ENCODE results near the gene AVPR2. TPM values are rescaled to one million over a fixed set of nuclear protein-coding genes. Genes with fewer than 3 reads are reported as not detected.

AVPR2 gene
- total RNA-seq, 1 experiment from 2014 or later, result not detected

GRCh38 chrX:153952373-153953026, 48.0 kb downstream of the AVPR2 start:
- Histone ChIP-seq H3K4me1 (no peaks in the 10 kb centered on the region), H3K4me3 (ENCODE audit: low read depth, low read length) (no peak overlapping the region), H3K27me3 (replicated peaks; ENCODE audit: control insufficient read depth, insufficient read depth, low read length) (no peaks in the 10 kb centered on the region), H3K9me3 (no peaks in the 10 kb centered on the region), H3K36me3 (ENCODE audit: control insufficient read depth, insufficient read depth, low read length) (no peaks in the 10 kb centered on the region; the same call in 1 of the 2 replicates)
- no TSS peak for BruUV-seq (replicated peaks)
- Mint-ChIP-seq H3K27me3 (ENCODE audit: insufficient read depth, unreplicated experiment) (no peaks in the 10 kb centered on the region), H3K36me3 (ENCODE audit: insufficient read depth, unreplicated experiment) (peaks cover 81% of the 10 kb centered on the region), H3K27ac (ENCODE audit: unreplicated experiment) (no peak overlapping the region), H3K9me3 (ENCODE audit: unreplicated experiment) (no peaks in the 10 kb centered on the region), H3K4me1 (ENCODE audit: low read depth, unreplicated experiment) (no peaks in the 10 kb centered on the region), H3K4me3 (ENCODE audit: unreplicated experiment) (no peak overlapping the region)
- ChIA-PET CTCF (no interaction called here), POLR2A (no interaction called here)
- no peak for TF ChIP-seq CTCF (IDR thresholded peaks at IDR 0.05; ENCODE audit: insufficient read depth in 1 of 2, low read depth in 1 of 2, low read length in 1 of 2, severe bottlenecking in 1 of 2, unreplicated experiment in 1 of 2)
- no peak for DNase-seq
- intact Hi-C loops (cut with micrococcal nuclease; ENCODE audit: unreplicated experiment), result loop anchor here (1.0 kb wide), 1 partner anchor 28 kb away; no protein-coding TSS in a partner anchor

- Mint-ChIP-seq H3K36me3 (ENCODE audit: insufficient read depth, unreplicated experiment) (peaks cover 81% of the 10 kb centered on the region), H3K4me1 (ENCODE audit: low read depth, unreplicated experiment) (no peaks in the 10 kb centered on the region), H3K9me3 (ENCODE audit: unreplicated experiment) (no peaks in the 10 kb centered on the region), H3K27me3 (ENCODE audit: insufficient read depth, unreplicated experiment) (no peaks in the 10 kb centered on the region), H3K27ac (ENCODE audit: unreplicated experiment) (no peak overlapping the region), H3K4me3 (ENCODE audit: unreplicated experiment) (no peak overlapping the region)
- Histone ChIP-seq H3K9me3 (no peaks in the 10 kb centered on the region), H3K4me1 (no peaks in the 10 kb centered on the region), H3K4me3 (ENCODE audit: low read depth, low read length) (no peak overlapping the region), H3K27me3 (replicated peaks; ENCODE audit: control insufficient read depth, insufficient read depth, low read length) (no peaks in the 10 kb centered on the region), H3K36me3 (ENCODE audit: control insufficient read depth, insufficient read depth, low read length) (no peaks in the 10 kb centered on the region; the same call in 1 of the 2 replicates)
- TF ChIP-seq CTCF (IDR thresholded peaks at IDR 0.05; ENCODE audit: insufficient read depth in 1 of 2, low read depth in 1 of 2, low read length in 1 of 2, severe bottlenecking in 1 of 2, unreplicated experiment in 1 of 2), result peak; percentile 72 to 82
- no TSS peak for BruUV-seq (replicated peaks)
- DNase-seq, result peak; percentile 51 to 69
- ChIA-PET POLR2A (no interaction called here), CTCF (no interaction called here)
- intact Hi-C loops (cut with micrococcal nuclease; ENCODE audit: unreplicated experiment), result loop anchor here (1.0 kb wide), 1 partner anchor 29 kb away; no protein-coding TSS in a partner anchor
Observed at GRCh38 chrX:153953342-153953830, 48.9 kb downstream of the AVPR2 start.

GRCh38 chrX:153953892-153954557, 49.6 kb downstream of the AVPR2 start:
- H3K27me3 Mint-ChIP-seq (ENCODE audit: insufficient read depth, unreplicated experiment), result no peaks in the 10 kb centered on the region
- Histone ChIP-seq H3K36me3 (ENCODE audit: control insufficient read depth, insufficient read depth, low read length) (no peaks in the 10 kb centered on the region; the same call in 1 of the 2 replicates), H3K4me3 (ENCODE audit: low read depth, low read length) (no peak overlapping the region), H3K4me1 (no peaks in the 10 kb centered on the region), H3K9me3 (no peaks in the 10 kb centered on the region), H3K27me3 (replicated peaks; ENCODE audit: control insufficient read depth, insufficient read depth, low read length) (no peaks in the 10 kb centered on the region)
- no peaks in the 10 kb centered on the region for H3K4me1 Mint-ChIP-seq (ENCODE audit: low read depth, unreplicated experiment)
- ChIA-PET CTCF (no interaction called here), POLR2A (no interaction called here)
- peaks cover 81% of the 10 kb centered on the region for H3K36me3 Mint-ChIP-seq (ENCODE audit: insufficient read depth, unreplicated experiment)
- BruUV-seq (replicated peaks), result no TSS peak
- no peak overlapping the region for H3K4me3 Mint-ChIP-seq (ENCODE audit: unreplicated experiment)
- DNase-seq, result no peak
- H3K27ac Mint-ChIP-seq (ENCODE audit: unreplicated experiment), result no peak overlapping the region
- no peaks in the 10 kb centered on the region for H3K9me3 Mint-ChIP-seq (ENCODE audit: unreplicated experiment)
- no peak for TF ChIP-seq CTCF (IDR thresholded peaks at IDR 0.05; ENCODE audit: insufficient read depth in 1 of 2, low read depth in 1 of 2, low read length in 1 of 2, severe bottlenecking in 1 of 2, unreplicated experiment in 1 of 2)
- intact Hi-C loops (cut with micrococcal nuclease; ENCODE audit: unreplicated experiment), result loop anchor here (1.0 kb wide), 1 partner anchor 30 kb away; no protein-coding TSS in a partner anchor

Data from Caco-2 (cell line).